Epithelial cell of proximal tubule (primary cell): ENCODE data around the gene PIF1. TPM values are rescaled to one million over a fixed set of nuclear protein-coding genes. Genes with fewer than 3 reads are reported as not detected.
A peak's percentile ranks its signal among the peaks of the same experiment; 100 is the strongest.

Source experiments
- DNase-seq: peaks from one replicate; pipeline ENCODE4 v3.0.0-alpha.2; 2011; ENCODE audit warnings: low read depth
- H3K4me3 ChIP-seq: 2 replicates; pipeline ENCODE4 v1.5.1; 2011; ENCODE audit warnings: low read depth, mild to moderate bottlenecking, low read length
- total RNA-seq: library from RNA; depleted of rRNA; stranded (reverse); fragments of >200 nt; gene quantifications from 2 replicates; pipeline ENCODE4 v1.2.3, GENCODE V29; 2015
- TF ChIP-seq, protein P1 (sequence below): conservative IDR thresholded peaks from 2 replicates; pipeline ENCODE4 v1.5.1; 2012; ENCODE audit warnings: low read depth, mild to moderate bottlenecking, low read length

PIF1 gene
- total RNA-seq, 1 donor from 2014 or later: 23.3 TPM

- no peak overlapping the region for H3K4me3 ChIP-seq
- no peak for DNase-seq
- TF ChIP-seq, protein P1, sequence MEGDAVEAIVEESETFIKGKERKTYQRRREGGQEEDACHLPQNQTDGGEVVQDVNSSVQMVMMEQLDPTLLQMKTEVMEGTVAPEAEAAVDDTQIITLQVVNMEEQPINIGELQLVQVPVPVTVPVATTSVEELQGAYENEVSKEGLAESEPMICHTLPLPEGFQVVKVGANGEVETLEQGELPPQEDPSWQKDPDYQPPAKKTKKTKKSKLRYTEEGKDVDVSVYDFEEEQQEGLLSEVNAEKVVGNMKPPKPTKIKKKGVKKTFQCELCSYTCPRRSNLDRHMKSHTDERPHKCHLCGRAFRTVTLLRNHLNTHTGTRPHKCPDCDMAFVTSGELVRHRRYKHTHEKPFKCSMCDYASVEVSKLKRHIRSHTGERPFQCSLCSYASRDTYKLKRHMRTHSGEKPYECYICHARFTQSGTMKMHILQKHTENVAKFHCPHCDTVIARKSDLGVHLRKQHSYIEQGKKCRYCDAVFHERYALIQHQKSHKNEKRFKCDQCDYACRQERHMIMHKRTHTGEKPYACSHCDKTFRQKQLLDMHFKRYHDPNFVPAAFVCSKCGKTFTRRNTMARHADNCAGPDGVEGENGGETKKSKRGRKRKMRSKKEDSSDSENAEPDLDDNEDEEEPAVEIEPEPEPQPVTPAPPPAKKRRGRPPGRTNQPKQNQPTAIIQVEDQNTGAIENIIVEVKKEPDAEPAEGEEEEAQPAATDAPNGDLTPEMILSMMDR: no peak
These were observed 37.0 kb upstream of the PIF1 start for GRCh38 chr15:64862408-64862807.

DNA sequence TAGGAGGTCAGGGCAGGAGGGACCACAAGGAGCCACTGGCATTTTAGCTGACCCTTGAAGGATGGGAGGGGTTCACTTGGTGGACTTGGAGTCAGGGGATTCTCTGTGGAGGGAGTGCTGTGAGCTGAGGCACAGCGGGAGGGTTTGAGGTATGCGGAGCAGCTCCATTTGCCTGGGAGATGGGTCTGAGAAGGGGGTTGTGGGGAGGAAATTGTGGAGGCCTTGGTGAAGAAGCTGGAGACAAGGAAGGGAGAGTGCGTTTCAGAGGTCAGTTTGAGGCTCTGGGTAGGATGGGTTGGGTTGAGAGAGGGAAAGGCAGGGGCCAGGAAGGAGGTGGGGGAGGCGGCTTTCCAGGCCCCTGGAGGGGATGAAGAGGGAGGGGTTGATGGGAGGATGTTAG, 36.5 kb upstream of the PIF1 start:
- TF ChIP-seq, protein P1: no peak
- no peak for DNase-seq
- H3K4me3 ChIP-seq: no peak overlapping the region

DNA sequence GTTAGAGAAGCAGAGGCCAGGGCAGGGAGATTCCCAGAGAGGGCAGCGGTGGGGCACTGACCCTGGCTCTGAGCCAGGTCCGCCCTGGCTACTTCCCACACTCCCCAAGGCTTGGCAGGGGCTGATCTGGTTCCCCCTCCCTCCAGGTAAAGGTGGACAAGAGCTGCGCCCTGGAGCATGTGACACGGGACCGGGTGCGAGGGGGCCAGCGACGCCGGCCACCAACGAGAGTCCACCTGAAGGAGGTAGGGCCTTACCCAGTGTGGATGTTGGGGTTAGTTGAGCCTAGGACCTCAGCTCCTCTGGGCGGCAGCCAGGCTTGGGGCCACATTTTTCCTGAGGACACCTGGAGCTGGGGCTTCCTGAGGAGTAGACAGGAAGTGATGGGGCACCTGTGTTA, 35.9 kb upstream of the PIF1 start:
- DNase-seq: no peak
- no peak overlapping the region for H3K4me3 ChIP-seq
- TF ChIP-seq, protein P1: no peak

DNA sequence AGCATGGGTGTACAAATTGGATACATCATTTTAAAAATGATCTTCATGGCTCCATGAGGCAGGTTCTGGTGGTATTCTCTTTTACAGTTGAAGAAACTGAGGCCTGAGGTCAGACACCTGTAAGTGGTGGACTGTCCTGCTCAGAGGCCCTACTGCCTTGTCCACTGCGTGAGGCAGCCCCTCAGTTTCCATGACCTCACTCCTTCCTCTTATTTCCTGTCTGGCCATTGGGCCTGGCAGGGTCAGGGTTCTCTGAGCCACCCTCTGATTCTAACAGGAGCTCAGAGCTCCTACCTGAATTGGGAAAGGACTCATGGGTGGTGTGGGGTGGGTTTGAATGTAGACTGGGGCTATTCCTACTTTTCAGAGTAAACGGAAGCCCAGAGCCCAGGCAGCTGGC, 33.8 kb upstream of the PIF1 start:
- H3K4me3 ChIP-seq: no peak overlapping the region
- TF ChIP-seq, protein P1: no peak
- no peak for DNase-seq

DNA sequence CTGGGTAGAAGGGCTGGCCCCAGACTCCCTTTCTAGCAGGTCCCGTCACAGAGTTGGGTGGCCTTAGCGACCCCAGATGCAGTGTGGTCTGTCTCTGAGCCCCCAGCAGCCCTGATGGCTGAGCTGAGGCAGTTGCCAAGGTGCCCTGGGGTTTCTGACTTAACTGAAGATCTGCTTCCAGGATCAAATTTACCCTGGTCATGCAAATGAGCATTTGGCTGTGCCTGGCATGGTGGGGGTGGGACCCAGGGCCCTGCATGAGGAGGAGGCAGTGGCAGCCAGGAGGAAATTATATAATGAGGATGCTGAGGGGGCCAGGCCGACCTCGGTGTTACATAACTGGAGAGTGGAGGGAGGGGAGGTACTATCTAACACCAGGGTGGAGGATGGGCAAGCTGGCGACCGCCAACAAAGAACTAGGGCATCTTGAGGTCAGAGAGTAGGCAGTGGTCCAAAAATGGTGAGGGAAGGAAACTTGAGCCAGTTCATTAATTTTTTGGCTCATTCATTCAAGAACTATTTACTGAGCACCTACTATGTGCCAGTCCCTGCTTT, 32.7 kb upstream of the PIF1 start:
- no peak overlapping the region for H3K4me3 ChIP-seq
- DNase-seq: no peak
- TF ChIP-seq, protein P1: no peak

GRCh38 chr15:64857421-64857820, 32.0 kb upstream of the PIF1 start:
- TF ChIP-seq, protein P1: no peak
- H3K4me3 ChIP-seq: no peak overlapping the region
- DNase-seq: peak; percentile 80

DNA sequence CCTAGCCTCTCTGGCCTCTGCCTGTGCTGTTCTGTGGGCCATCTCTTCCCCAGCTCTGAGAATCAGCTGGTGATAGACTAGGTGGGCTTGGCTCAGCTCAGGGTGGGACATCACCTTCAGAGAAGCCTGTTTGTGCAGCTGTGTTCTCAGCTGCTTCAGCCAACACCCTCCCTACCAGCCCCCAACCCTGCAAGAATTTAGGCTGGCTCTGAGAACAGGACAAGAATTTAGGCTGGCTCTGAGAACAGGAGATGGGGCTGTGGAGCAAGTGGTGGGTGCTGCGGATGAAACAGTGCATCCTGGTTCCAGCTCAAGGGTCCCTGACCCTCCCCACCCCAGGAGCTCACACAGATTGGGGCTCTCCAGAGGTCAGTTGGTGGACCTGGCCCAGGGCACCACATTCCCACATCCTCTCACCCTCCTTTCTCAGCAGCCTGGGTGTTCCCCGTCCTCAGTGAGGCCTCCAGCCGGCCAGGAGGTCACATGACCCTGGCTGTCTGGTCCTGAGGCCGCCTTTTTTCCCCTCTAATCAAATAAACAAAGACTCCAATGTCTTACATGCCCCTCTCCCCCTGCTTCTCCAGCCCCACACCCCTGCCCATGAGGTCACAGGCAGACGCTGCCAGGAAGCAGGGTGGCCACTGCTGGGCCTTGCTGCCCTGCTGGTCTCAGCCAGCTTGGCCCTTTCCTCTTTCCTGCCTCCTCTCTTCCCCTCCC, 31.1 kb upstream of the PIF1 start:
- TF ChIP-seq, protein P1: no peak
- H3K4me3 ChIP-seq: no peak overlapping the region
- DNase-seq: no peak
